ENCODE data around the gene IZUMO1.
"Not testable (repeated sequence)": the region's sequence is repeated elsewhere in the genome, so short reads cannot be mapped to it uniquely, and the experiment has no call there.

The IZUMO1 gene

GRCh38 chr19:48737360-48737998 lies 9.2 kb downstream of the IZUMO1 start:
- no peak for DNase-seq (ENCODE audit: low spot score)

- DNase-seq (ENCODE audit: low spot score) = no peak
Measured at GRCh38 chr19:48735031-48735615, 11.6 kb downstream of the IZUMO1 start.

- no peak for DNase-seq (ENCODE audit: low spot score)
Measured at GRCh38 chr19:48734625-48735024, 12.1 kb downstream of the IZUMO1 start.

DNA sequence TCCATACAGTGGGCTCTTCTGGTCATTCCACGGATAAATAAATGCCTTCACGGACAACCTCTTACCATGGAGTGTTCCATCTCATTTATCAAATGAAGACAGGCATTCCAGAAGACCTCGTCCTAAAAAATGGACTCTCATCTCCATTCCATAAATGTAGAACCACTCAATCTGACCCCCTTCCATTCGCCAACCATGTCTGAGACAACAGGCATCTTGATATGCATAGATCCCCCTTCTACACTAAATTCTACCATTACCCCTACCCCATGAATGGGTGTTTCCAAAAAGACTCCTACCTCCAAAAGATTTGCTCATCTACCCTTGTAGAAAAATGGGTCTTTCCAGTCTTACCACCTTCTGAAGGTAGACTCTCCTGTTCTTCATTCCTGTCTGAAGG lies 15.3 kb downstream of the IZUMO1 start:
- DNase-seq (ENCODE audit: low spot score) = no peak

- no peak for DNase-seq (ENCODE audit: low spot score)
Measured at GRCh38 chr19:48728911-48729664, 17.6 kb downstream of the IZUMO1 start.

DNA sequence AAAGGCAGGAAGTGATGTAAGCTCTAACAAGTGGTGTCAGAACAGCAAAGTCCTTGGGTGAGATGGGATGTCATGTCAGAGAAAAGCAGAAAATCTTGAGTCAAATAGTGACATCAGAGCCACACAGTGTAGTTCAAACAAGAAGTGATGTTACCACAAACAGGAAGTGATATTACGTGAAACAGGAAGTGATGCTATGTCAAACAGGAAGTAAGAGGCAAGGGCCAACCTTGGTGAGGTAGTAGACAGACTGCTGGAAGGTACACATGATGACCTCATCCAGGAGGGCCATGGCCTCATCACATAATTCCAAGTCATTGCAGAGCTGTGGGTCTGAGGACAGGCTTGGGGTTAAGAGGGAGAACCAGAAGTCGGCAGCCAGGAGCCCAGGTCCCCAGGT lies 20.2 kb downstream of the IZUMO1 start:
- peak; percentile 31 for DNase-seq (ENCODE audit: low spot score)

GRCh38 chr19:48724796-48725753 lies 21.6 kb downstream of the IZUMO1 start:
- DNase-seq (ENCODE audit: low spot score) = peak; percentile 51

GRCh38 chr19:48722196-48722708 lies 24.5 kb downstream of the IZUMO1 start:
- DNase-seq (ENCODE audit: low spot score) = no peak

- DNase-seq (ENCODE audit: low spot score) = peak; percentile 93
Measured at GRCh38 chr19:48720613-48721296, 26.0 kb downstream of the IZUMO1 start.

DNA sequence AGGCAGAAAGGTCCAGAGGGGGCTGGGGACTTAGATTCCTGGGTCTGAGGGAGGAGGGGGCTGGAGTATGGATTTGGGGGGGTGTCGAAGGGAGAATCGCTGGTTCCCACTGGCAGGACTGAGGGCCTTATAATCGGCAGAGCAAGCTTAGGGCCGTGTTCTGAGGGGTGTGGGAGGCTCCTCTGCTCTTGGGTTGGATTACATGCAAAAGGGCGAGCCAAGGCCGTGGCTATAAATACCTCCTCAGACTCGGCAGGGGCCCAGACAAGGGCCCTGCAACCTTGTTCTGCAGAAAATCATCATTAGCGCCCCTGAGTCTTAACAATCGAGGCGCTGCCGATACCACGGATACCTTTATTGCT lies 26.5 kb downstream of the IZUMO1 start:
- DNase-seq (ENCODE audit: low spot score) = no peak

- DNase-seq (ENCODE audit: low spot score) = no peak
Measured at GRCh38 chr19:48719263-48720171, 27.2 kb downstream of the IZUMO1 start, which contains the start of gene MAMSTR. MAMSTR (minus strand) TSS chr19:48719725; CDS start chr19:48719031, 694 bp downstream.

- DNase-seq (ENCODE audit: low spot score) = no peak
Measured at GRCh38 chr19:48718711-48719231, 27.9 kb downstream of the IZUMO1 start.

GRCh38 chr19:48718106-48718505 lies 28.6 kb downstream of the IZUMO1 start:
- not testable (repeated sequence) for DNase-seq (ENCODE audit: low spot score)

- no peak for DNase-seq (ENCODE audit: low spot score)
Measured at GRCh38 chr19:48716562-48717291, 30.0 kb downstream of the IZUMO1 start.

DNA sequence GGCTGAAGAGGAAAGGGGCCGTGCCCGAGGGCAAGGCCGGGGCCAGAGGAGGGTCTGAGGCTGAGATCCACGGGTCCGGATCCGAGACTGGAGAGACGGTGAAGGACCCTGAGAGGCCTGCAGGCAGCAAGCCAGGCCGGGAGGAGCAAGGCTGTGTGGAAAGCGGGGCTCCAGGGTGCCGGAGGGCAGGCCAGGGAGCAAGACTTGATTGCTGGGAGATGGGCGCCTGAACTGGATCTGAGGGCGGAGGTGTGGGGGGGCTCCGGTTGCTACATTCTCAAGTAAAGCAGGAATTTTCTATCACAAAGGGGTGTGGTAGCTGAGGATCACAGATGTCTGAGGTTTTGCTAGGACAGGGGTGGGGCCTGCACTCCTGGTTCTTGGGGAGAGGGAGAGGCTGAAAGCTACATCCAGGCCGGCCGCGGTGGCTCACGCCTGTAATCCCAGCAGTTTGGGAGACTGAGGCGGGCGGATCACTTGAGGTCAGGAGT lies 31.0 kb downstream of the IZUMO1 start:
- DNase-seq (ENCODE audit: low spot score) = no peak

DNA sequence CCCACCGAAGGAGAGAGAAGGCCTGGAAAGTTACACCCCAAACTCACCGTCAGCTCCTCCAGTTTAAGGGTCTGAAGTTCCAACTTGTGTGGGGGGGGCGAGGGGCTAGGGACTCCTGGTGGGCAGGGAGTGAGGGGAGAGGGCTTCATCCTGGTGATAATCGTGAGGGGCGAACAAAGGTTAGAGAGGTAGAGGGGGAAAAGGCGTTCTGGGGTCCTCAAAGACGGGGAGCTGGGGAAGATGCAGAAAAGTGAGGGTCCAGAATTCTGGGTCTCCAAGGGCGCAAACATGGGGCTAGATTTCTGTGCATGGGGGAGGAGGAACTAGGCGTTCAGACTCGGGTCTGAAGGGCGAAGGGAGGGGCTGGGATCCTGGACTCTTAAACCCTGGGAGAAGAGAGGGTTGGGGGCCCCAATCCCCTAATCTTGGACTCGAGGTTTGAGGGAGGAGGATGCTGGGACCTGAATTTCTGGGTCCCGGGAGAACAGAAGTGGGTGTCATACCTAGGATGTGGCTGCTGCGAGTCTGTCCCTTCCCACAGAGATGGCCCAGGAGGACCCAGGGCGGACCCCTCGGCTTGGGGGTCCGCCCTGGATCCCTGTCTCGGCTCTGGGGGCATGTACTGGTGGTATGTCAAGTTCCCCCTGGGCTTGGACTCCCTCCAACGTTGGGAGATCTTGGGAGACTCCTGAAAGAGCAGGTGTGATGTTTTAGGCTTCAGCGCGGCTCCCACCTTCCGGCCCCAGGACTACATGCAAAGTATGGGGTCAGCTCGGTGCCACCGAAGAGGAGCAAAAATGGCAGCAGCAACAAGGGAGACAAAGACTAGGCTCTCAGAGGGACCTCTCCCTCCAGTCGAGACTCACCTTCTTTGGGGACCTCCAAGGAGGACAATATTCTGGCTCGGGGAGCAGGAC lies 31.7 kb downstream of the IZUMO1 start:
- DNase-seq (ENCODE audit: low spot score) = no peak

DNA sequence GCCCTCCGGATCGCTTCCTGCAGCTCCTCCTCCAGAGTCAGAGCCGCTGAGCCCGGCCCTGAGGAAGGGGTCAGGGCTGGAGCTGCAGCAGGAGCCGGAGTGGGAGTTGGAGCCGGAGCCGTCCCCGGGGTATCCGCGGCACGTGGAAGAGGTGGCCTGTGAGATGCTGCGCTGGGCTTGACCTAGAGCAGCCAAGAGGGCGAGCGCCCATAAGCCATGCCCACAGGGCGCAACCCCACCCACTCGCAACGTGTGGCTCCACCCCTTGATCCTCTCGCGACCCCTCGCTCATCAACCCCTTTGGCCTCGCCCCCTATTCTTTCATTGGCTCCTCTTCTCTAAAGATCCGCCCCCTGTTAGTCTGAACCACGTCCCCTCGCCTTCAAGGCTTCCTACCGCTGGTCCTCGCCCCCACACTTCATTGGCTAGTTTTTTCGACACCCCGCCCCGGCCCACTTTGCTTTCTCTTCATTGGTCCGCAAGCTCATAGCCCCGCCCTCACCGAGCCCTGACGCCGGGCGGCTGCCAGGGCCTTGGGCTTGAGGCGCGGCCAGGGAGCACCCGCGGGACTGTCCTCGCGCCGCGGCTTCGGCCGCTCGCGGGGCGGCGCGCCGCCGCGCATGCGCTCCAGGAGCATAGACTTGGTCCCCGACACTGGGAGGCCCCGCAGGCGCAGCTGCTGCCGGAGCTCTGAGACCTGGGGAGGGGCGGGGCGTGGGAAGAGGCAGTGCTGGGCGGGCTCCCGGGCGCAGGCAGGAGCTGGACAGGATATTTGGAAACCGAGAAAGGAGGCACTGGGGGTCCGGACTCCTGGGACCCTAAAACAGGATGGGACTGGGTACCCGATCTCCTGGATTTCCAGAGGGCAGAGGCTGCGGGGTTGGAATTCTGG lies 32.6 kb downstream of the IZUMO1 start:
- peak; percentile 98 for DNase-seq (ENCODE audit: low spot score)

Data from CD4-positive, alpha-beta T cell treated with Interleukin-15 for 4 hours (primary cell).